Prostate gland (tissue), 2 donors: Measurements from ENCODE around the gene JAK1.

Experiments
- POLR2A ChIP-seq: fragments of 450-650 bp; IDR thresholded peaks from one replicate; pipeline ENCODE4 v1.6.1; 2016; ENCODE audit warnings: antibody characterized with exemption, mild to moderate bottlenecking
- POLR2AphosphoS5 ChIP-seq: sonication (generic); formaldehyde crosslinking; IDR thresholded peaks from one replicate; pipeline ENCODE4 v1.6.1; 2017; ENCODE audit warnings: antibody characterized with exemption
- TF ChIP-seq, protein P1 (sequence below), 4 experiments: fragments of 200-600 bp in 2 of 4; fragments of 450-650 bp in 2 of 4; sonication (generic) in 2 of 4; IDR thresholded peaks; 1 replicate in 3 of 4; 2 replicates in 1 of 4; pipeline ENCODE4 v1.5.1; 2016 to 2019; ENCODE audit warnings: antibody characterized with exemption in 4 of 4, mild to moderate bottlenecking in 2 of 4, moderate library complexity in 2 of 4

DNA sequence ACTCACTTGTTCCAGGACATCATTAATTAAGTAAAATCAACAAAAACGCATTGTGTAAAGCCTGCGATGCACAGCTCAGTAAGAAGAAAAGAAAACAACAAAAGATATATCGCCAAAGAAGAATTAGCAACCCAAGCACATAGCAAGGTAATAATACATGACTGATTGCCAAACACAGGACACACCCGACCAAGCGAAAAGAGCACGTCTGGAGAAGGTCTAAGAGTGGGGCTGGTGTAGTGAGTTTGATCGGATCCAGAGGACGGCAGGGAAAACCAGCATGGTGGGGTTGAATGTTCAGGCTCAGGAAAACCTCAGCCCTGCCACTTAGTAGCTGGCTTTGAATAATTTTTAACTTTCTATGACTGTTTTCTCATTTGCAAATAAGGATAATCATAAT lies 69.8 kb downstream of the JAK1 start:
- TF ChIP-seq, protein P1, sequence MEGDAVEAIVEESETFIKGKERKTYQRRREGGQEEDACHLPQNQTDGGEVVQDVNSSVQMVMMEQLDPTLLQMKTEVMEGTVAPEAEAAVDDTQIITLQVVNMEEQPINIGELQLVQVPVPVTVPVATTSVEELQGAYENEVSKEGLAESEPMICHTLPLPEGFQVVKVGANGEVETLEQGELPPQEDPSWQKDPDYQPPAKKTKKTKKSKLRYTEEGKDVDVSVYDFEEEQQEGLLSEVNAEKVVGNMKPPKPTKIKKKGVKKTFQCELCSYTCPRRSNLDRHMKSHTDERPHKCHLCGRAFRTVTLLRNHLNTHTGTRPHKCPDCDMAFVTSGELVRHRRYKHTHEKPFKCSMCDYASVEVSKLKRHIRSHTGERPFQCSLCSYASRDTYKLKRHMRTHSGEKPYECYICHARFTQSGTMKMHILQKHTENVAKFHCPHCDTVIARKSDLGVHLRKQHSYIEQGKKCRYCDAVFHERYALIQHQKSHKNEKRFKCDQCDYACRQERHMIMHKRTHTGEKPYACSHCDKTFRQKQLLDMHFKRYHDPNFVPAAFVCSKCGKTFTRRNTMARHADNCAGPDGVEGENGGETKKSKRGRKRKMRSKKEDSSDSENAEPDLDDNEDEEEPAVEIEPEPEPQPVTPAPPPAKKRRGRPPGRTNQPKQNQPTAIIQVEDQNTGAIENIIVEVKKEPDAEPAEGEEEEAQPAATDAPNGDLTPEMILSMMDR (IDR thresholded peaks at IDR 0.05) = no peak
- TF ChIP-seq POLR2A = no peak
- TF ChIP-seq POLR2AphosphoS5 = no peak
